SK-N-SH treated with all-trans-retinoic acid at 6 μM for 48 hours (cell line): ENCODE measurements around the gene HTT.

Experiments
- ATAC-seq: fragments of 200-7000 bp; cut with Tn5 transposase; 3 replicates; pipeline ENCODE4 v1.9.1; 2020; ENCODE audit warnings: mild to moderate bottlenecking, moderate library complexity
- ARNTL ChIP-seq: fragments of 450-650 bp; formaldehyde crosslinking; IDR thresholded peaks from 2 replicates; pipeline ENCODE4 v1.5.0; 2020; ENCODE audit warnings: low read depth, mild to moderate bottlenecking, moderate library complexity, borderline replicate concordance
- CREB5 ChIP-seq: fragments of 250-450 bp; sonication (Bioruptor Pico); IDR thresholded peaks from 2 replicates; pipeline ENCODE4 v1.5.1; 2020; ENCODE audit warnings: low read depth, mild to moderate bottlenecking, moderate library complexity
- CSDC2 ChIP-seq: fragments of 250-450 bp; sonication (Bioruptor Pico); IDR thresholded peaks from 2 replicates; pipeline ENCODE4 v1.5.0; 2020; ENCODE audit warnings: mild to moderate bottlenecking, moderate library complexity
- CSRNP3 ChIP-seq: fragments of 250-450 bp; sonication (Bioruptor Pico); IDR thresholded peaks from 2 replicates; pipeline ENCODE4 v1.5.1; 2021; ENCODE audit warnings: mild to moderate bottlenecking, moderate library complexity
- ESRRG ChIP-seq: fragments of 250-450 bp; sonication (Bioruptor Pico); IDR thresholded peaks from 2 replicates; pipeline ENCODE4 v1.6.1; 2021; ENCODE audit warnings: mild to moderate bottlenecking
- GLIS3 ChIP-seq: fragments of 250-450 bp; sonication (Bioruptor Pico); IDR thresholded peaks from 2 replicates; pipeline ENCODE4 v1.5.0; 2020; ENCODE audit warnings: mild to moderate bottlenecking, moderate library complexity
- OSR1 ChIP-seq: fragments of 250-450 bp; sonication (Bioruptor Pico); IDR thresholded peaks from 2 replicates; pipeline ENCODE4 v1.8.0; 2022; ENCODE audit warnings: moderate library complexity, mild to moderate bottlenecking, inconsistent platforms
- PPARA ChIP-seq: fragments of 250-450 bp; sonication (Bioruptor Pico); IDR thresholded peaks from 2 replicates; pipeline ENCODE4 v1.5.0; 2020; ENCODE audit warnings: mild to moderate bottlenecking, borderline replicate concordance
- RARB ChIP-seq: fragments of 250-450 bp; sonication (Bioruptor Pico); IDR thresholded peaks from 2 replicates; pipeline ENCODE4 v1.8.0; 2021; ENCODE audit warnings: mild to moderate bottlenecking, moderate library complexity
- SNAI2 ChIP-seq: fragments of 250-450 bp; sonication (Bioruptor Pico); IDR thresholded peaks from 2 replicates; pipeline ENCODE4 v1.5.0; 2020; ENCODE audit warnings: mild to moderate bottlenecking, moderate library complexity
- TCF4 ChIP-seq: fragments of 250-450 bp; sonication (Bioruptor Pico); IDR thresholded peaks from 2 replicates; pipeline ENCODE4 v1.8.0; 2021; ENCODE audit warnings: mild to moderate bottlenecking, moderate library complexity, borderline replicate concordance
- TSHZ2 ChIP-seq: fragments of 250-450 bp; sonication (Bioruptor Pico); IDR thresholded peaks from 2 replicates; pipeline ENCODE4 v1.5.0; 2020; ENCODE audit warnings: mild to moderate bottlenecking, moderate library complexity
- ZC3H10 ChIP-seq: fragments of 250-450 bp; sonication (Bioruptor Pico); IDR thresholded peaks from 2 replicates; pipeline ENCODE4 v1.5.1; 2021; ENCODE audit warnings: mild to moderate bottlenecking, moderate library complexity
- ZFP3 ChIP-seq: fragments of 250-450 bp; sonication (Bioruptor Pico); IDR thresholded peaks from 2 replicates; pipeline ENCODE4 v1.5.0; 2020; ENCODE audit warnings: mild to moderate bottlenecking, moderate library complexity
- ZFP30 ChIP-seq: fragments of 450-650 bp; formaldehyde crosslinking; IDR thresholded peaks from 2 replicates; pipeline ENCODE4 v1.5.0; 2022; ENCODE audit warnings: mild to moderate bottlenecking, moderate library complexity
- ZNF565 ChIP-seq: fragments of 450-650 bp; formaldehyde crosslinking; conservative IDR thresholded peaks from 2 replicates; pipeline ENCODE4 v1.5.0; 2020; ENCODE audit warnings: low read depth, mild to moderate bottlenecking, moderate library complexity
- TF ChIP-seq, protein P1 (sequence below): fragments of 250-450 bp; sonication (Bioruptor Pico); IDR thresholded peaks from 2 replicates; pipeline ENCODE4 v1.8.0; 2020; ENCODE audit warnings: mild to moderate bottlenecking, moderate library complexity, borderline replicate concordance
- TF ChIP-seq, protein P2 (sequence below): fragments of 250-450 bp; sonication (Bioruptor Pico); IDR thresholded peaks from 2 replicates; pipeline ENCODE4 v1.8.0; 2021; ENCODE audit warnings: low read depth, mild to moderate bottlenecking, moderate library complexity, borderline replicate concordance

Gene HTT

GRCh38 chr4:3200423-3201090 is 126.1 kb downstream of the HTT start:
- ATAC-seq, result no peak
- TF ChIP-seq ZC3H10 (no peak), ZFP30 (CRISPR knock-in tag) (no peak), RARB (CRISPR knock-in tag) (no peak), TSHZ2 (no peak), OSR1 (CRISPR knock-in tag) (no peak)

- no peak for ATAC-seq
- TF ChIP-seq TCF4 (CRISPR knock-in tag) (no peak), GLIS3 (CRISPR knock-in tag) (no peak), ARNTL (CRISPR knock-in tag) (no peak), CSDC2 (no peak), ZFP30 (CRISPR knock-in tag) (no peak), ZFP3 (CRISPR knock-in tag) (no peak), OSR1 (CRISPR knock-in tag) (no peak), ESRRG (CRISPR knock-in tag) (no peak)
- TF ChIP-seq, protein P1, sequence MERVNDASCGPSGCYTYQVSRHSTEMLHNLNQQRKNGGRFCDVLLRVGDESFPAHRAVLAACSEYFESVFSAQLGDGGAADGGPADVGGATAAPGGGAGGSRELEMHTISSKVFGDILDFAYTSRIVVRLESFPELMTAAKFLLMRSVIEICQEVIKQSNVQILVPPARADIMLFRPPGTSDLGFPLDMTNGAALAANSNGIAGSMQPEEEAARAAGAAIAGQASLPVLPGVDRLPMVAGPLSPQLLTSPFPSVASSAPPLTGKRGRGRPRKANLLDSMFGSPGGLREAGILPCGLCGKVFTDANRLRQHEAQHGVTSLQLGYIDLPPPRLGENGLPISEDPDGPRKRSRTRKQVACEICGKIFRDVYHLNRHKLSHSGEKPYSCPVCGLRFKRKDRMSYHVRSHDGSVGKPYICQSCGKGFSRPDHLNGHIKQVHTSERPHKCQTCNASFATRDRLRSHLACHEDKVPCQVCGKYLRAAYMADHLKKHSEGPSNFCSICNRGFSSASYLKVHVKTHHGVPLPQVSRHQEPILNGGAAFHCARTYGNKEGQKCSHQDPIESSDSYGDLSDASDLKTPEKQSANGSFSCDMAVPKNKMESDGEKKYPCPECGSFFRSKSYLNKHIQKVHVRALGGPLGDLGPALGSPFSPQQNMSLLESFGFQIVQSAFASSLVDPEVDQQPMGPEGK, result no peak
- TF ChIP-seq, protein P2, sequence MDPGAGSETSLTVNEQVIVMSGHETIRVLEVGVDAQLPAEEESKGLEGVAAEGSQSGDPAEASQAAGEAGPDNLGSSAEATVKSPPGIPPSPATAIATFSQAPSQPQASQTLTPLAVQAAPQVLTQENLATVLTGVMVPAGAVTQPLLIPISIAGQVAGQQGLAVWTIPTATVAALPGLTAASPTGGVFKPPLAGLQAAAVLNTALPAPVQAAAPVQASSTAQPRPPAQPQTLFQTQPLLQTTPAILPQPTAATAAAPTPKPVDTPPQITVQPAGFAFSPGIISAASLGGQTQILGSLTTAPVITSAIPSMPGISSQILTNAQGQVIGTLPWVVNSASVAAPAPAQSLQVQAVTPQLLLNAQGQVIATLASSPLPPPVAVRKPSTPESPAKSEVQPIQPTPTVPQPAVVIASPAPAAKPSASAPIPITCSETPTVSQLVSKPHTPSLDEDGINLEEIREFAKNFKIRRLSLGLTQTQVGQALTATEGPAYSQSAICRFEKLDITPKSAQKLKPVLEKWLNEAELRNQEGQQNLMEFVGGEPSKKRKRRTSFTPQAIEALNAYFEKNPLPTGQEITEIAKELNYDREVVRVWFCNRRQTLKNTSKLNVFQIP (CRISPR knock-in tag), result no peak
These were observed 127.5 kb downstream of the HTT start for GRCh38 chr4:3201718-3202702.

DNA sequence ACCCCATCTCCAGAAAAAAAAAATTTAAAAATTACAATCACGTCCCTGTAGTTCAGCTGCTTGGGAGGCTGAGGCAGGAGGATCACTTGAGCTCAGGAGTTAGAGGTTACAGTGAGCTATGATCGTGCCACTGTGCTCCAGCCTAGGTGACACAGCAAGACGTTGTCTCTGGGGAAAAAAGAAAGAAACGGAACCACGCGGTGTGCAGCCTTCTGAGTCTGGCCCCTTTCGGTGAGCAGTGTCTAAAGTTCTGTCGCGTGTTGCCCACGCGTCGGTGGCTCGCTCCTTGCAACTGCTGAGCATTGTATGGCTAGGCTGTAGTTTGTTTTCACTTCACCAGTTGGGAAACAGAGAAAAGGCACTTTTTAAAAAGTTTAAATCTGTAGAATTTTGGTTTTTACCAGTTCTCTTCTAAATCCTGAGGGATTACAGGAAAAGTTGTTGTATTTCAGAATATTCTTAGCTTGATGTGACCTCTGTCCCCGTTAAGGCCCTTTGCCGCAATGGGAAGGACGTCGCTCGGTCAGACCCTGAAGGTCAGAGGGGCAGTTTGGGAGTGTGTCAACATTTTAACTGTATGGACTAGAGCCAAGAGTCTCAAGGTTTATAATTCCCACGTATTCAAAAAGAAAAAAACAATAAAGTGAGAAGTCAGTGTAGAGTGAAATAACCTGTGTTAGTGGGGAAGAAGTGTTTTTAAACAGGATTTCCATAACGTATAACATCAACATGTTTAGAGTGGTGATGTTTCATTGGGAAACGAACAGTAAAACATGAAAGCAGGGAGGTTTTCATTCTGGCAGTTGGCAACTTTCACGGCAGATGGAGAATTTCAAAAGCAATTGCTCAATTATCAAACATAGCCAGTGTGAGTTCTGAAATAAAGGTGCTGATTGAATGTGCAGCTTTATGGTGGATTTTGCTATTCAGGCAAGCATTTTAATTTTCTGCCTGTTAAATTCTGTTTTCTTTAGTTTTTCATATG is 128.6 kb downstream of the HTT start:
- no peak for ATAC-seq
- no peak for TF ChIP-seq ARNTL (CRISPR knock-in tag)
- no peak for TF ChIP-seq CSRNP3 (CRISPR knock-in tag)
- TF ChIP-seq TSHZ2, result no peak
- TF ChIP-seq, protein P2 (CRISPR knock-in tag), result no peak
- no peak for TF ChIP-seq ZC3H10
- no peak for TF ChIP-seq CREB5 (CRISPR knock-in tag)
- no peak for TF ChIP-seq SNAI2
- no peak for TF ChIP-seq PPARA (CRISPR knock-in tag)
- no peak for TF ChIP-seq ZNF565 (CRISPR knock-in tag)
